Tibial artery (tissue), 4 donors: ENCODE measurements around the gene ASPRV1.

ENCODE experiments used
- DNase-seq, 2 donors: peaks; one replicate each; pipeline ENCODE4 v3.0.0-alpha.2; 2019
- H3K27ac ChIP-seq, 2 donors: fragments of 200-600 bp; sonication (generic) in 1 of 2; 1 replicate in 1 of 2; 2 replicates in 1 of 2; pipeline ENCODE4 v1.5.1; 2018 to 2019; ENCODE audit warnings: mild to moderate bottlenecking in 1 of 2
- H3K27me3 ChIP-seq, 2 donors: fragments of 200-600 bp; sonication (generic) in 1 of 2; one replicate each; pipeline versions ENCODE4 v1.5.1 to v1.6.0; 2016 to 2019
- H3K36me3 ChIP-seq, 3 donors: fragments of 200-600 bp; sonication (generic) in 2 of 3; one replicate each; pipeline ENCODE4 v1.5.1; 2016 to 2019; ENCODE audit warnings: mild to moderate bottlenecking in 2 of 3
- H3K4me1 ChIP-seq, 4 donors: fragments of 200-600 bp; sonication (generic) in 2 of 4; 1 replicate in 3 of 4; 2 replicates in 1 of 4; pipeline ENCODE4 v1.5.1; 2016 to 2019
- H3K4me3 ChIP-seq, 2 donors: fragments of 200-600 bp; sonication (generic) in 1 of 2; 1 replicate in 1 of 2; 2 replicates in 1 of 2; pipeline ENCODE4 v1.5.1; 2018 to 2019; ENCODE audit warnings: mild to moderate bottlenecking in 2 of 2
- H3K9me3 ChIP-seq, 3 donors: fragments of 200-600 bp; sonication (generic) in 1 of 3; one replicate each; pipeline ENCODE4 v1.5.1; 2016 to 2019
- intact Hi-C: fragments of 100-400 bp; cut with DNase I; formaldehyde crosslinking; loops from one replicate; pipeline ENCODE4 v1.15.0; 2023; ENCODE audit warnings: low total_unique reads
- TF ChIP-seq, protein P1 (sequence below), 2 experiments: fragments of 200-600 bp in 1 of 2; fragments of 450-650 bp in 1 of 2; IDR thresholded peaks; one replicate each; pipeline ENCODE4 v1.5.1; 2017 to 2019; ENCODE audit warnings: antibody characterized with exemption in 2 of 2, mild to moderate bottlenecking in 1 of 2, moderate library complexity in 1 of 2

Gene ASPRV1

DNA sequence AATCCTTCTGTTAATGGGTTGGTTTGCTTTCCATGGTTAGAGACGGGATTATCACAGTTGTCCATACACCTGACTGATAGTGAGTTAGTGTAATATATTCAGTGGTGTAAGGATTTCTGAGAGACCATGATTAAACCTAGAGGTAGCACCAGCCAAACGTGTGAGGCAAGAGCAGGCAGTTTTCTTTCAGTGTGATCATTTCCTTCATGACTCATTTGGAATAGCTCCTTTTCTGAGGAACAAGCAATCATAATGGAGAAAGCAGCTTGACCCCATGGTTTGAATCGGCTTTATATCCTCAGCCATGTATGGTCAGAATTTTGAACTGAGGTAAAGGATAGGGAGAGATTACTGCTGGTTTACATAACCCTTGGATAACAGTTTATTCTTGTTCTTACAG lies 43.6 kb downstream of the ASPRV1 start:
- H3K27ac ChIP-seq = peak overlapping the region; percentile 41 to 61
- peaks cover 15 to 31% (median 16%) of the 10 kb centered on the region in 3 donors for H3K36me3 ChIP-seq
- no peaks in the 10 kb centered on the region for H3K27me3 ChIP-seq
- DNase-seq = no peak
- H3K9me3 ChIP-seq = no peaks in the 10 kb centered on the region
- intact Hi-C loops = loop anchor here (5.0 to 10.0 kb wide), 2 partner anchors 224 to 327 kb away; partner anchors contain the start of gene TIA1
- H3K4me1 ChIP-seq = peaks cover 0 to 36% (median 21%) of the 10 kb centered on the region in 4 donors
- H3K4me3 ChIP-seq = no peak overlapping the region
- TF ChIP-seq, protein P1, sequence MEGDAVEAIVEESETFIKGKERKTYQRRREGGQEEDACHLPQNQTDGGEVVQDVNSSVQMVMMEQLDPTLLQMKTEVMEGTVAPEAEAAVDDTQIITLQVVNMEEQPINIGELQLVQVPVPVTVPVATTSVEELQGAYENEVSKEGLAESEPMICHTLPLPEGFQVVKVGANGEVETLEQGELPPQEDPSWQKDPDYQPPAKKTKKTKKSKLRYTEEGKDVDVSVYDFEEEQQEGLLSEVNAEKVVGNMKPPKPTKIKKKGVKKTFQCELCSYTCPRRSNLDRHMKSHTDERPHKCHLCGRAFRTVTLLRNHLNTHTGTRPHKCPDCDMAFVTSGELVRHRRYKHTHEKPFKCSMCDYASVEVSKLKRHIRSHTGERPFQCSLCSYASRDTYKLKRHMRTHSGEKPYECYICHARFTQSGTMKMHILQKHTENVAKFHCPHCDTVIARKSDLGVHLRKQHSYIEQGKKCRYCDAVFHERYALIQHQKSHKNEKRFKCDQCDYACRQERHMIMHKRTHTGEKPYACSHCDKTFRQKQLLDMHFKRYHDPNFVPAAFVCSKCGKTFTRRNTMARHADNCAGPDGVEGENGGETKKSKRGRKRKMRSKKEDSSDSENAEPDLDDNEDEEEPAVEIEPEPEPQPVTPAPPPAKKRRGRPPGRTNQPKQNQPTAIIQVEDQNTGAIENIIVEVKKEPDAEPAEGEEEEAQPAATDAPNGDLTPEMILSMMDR (IDR thresholded peaks at IDR 0.05) = no peak

DNA sequence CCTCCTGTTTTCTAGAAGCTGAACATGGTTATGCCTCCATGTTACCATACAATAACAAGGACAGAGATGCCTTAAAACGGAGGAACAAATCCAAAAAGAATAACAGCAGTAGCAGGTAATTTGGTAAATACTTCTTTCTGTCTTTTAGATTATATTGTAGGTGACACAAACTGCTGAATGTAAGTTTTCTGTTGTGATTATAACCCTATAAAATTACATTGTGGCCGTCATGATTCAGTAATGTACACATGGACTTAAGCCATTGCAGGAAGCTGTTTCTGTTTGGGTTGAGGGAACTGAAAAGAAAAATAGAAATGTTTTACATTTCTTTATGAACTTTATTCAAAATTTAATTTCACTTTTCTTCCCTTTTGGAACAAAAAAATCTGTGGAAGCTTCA lies 45.3 kb downstream of the ASPRV1 start:
- Histone ChIP-seq H3K27ac (peak overlapping the region; percentile 90 to 95), H3K27me3 (no peaks in the 10 kb centered on the region), H3K9me3 (no peaks in the 10 kb centered on the region), H3K4me1 (peaks cover 0 to 36% (median 21%) of the 10 kb centered on the region in 4 donors), H3K4me3 (peak overlapping the region; percentile 84 to 95), H3K36me3 (peaks cover 3 to 16% (median 3%) of the 10 kb centered on the region in 3 donors)
- DNase-seq = no peak
- intact Hi-C loops = loop anchor here (5.0 to 10.0 kb wide), 2 partner anchors 226 to 329 kb away; partner anchors contain the start of gene TIA1
- TF ChIP-seq, protein P1 (IDR thresholded peaks at IDR 0.05) = no peak

DNA sequence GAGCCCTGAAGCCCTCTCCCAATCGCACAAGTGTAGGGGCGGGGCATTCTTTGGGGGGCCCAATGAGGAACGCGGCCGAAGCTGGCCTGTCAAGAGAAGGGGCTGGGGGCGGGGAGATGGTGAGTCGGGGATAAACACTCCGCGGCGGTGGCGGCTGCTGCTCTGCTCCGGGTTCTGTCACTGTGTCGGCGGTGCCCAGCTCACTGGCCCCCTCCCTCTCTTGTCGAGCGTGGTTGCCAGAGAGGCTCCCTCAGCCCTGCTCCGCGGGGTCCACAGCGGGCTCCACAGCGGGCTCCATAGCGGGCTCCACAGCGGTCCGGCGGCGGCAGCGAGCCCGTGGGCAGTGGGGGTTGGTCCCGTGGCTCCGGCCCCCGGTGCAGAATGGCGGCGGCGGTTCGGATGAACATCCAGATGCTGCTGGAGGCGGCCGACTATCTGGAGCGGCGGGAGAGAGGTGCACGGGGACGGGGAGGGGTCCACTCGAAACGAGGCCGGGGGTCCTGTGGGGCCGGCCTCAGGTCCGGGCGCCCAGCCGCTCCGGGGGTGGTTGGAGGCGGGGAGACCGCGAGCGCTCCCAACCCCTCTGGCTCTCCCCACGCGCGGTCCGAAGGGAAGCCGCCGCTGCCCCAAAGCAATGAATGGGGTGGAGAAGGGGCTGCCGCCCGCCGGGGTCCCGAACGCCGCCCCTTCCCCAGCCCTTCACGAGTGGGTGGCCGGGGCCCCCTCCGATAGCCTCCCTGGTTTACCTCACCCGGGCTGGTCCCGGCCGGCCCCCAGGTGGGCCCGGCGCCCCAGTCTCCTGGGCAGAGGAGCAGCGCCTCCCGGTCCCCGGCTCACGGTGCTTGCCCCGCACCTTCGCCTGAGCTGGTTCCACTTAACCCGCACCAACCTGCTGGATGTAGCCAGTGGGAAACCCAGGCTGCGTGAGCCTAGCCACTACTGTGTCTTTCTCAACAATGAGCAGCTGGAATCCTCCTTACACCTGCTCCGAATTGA lies 46.2 kb downstream of the ASPRV1 start, which contains the start of gene MXD1:
Gene MXD1 (plus strand): TSS at position 160 of the 996 bp plus-strand sequence. CDS start 222 bp downstream, at position 382.
- H3K36me3 ChIP-seq = peaks cover 3 to 16% (median 5%) of the 10 kb centered on the region in 3 donors
- intact Hi-C loops = loop anchor here (2.0 to 10.0 kb wide), 4 partner anchors 156 to 387 kb away; partner anchors contain the start of genes FAM136A and TIA1

DNA sequence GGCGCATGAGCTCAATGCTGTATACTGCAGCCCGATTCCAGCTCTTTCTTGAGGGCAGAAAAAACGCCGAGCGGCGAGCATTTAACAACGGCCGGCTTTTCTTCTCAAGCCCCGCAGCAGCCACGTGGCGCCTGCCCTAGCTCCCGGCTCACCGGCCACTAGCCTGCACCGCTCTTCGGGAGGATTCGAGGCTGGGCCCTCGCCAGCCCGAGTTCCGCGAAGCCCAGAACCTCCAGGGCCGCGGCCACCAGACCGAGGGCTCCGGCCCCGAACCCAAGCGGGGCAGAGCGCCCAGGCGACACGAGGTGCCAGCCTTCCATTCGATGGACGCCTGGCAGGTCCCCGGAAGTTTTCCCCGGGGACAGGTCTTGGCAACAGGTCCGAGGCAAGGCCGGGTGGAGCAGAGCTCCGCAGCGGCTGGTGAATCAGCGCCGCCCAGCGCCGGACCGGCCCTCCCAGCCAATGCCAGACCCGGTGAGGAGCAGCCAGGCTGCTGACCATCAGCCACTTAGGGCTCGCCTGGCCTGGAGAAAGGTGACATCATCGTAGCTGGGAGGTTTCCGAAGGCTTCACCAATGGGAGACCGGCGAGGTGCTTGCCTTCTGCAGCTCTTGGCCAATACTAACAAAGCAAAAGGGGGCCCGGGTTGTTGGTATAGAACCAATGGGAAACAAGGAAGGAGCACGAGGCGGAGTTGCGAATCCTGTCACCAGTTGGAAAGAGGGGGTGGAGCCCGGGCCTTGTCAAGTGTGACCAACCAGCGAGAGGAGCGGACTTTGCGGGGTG lies 47.1 kb downstream of the ASPRV1 start:
- H3K27me3 ChIP-seq = no peaks in the 10 kb centered on the region
- no peaks in the 10 kb centered on the region for H3K9me3 ChIP-seq
- H3K27ac ChIP-seq = peak overlapping the region; percentile 80 to 88
- H3K36me3 ChIP-seq = peaks cover 2 to 21% (median 11%) of the 10 kb centered on the region in 3 donors
- TF ChIP-seq, protein P1 (IDR thresholded peaks at IDR 0.05) = peak in 1 of 2 experiments; percentile 6
- peaks cover 0 to 36% (median 21%) of the 10 kb centered on the region in 4 donors for H3K4me1 ChIP-seq
- peak overlapping the region; percentile 84 to 95 for H3K4me3 ChIP-seq
- peak; percentile 100 for DNase-seq
- intact Hi-C loops = loop anchor here (2.0 to 10.0 kb wide), 3 partner anchors 156 to 388 kb away; partner anchors contain the start of genes FAM136A and TIA1

More for the DNA sequence above, 46.2 kb downstream of the ASPRV1 start, which contains the start of gene MXD1:
- Histone ChIP-seq H3K4me1 (peaks cover 0 to 36% (median 21%) of the 10 kb centered on the region in 4 donors), H3K27ac (peak within 1 kb of the TSS; percentile 90 to 95), H3K4me3 (peak within 1 kb of the TSS; percentile 84 to 95), H3K9me3 (no peaks in the 10 kb centered on the region), H3K27me3 (no peaks in the 10 kb centered on the region)
- peak in 1 of 2 donors; percentile 68 for DNase-seq
- TF ChIP-seq, protein P1 (IDR thresholded peaks at IDR 0.05) = no peak
